HTR-8/SVneo (cell line): ENCODE results near the gene CCZ1.
"Not testable (repeated sequence)": the region's sequence is repeated elsewhere in the genome, so short reads cannot be mapped to it uniquely, and the experiment has no call there.

Experiments used
- DNase-seq: peaks from one replicate; pipeline ENCODE4 v3.0.0; 2011; ENCODE audit warnings: low spot score, mixed read lengths; ENCODE audit not compliant: insufficient read length
- FAIRE-seq: peaks from 2 replicates; lab custom pipeline; 2011; peaks lifted over from hg19 to GRCh38; lab: Jason Lieb, UNC

CCZ1 gene

DNA sequence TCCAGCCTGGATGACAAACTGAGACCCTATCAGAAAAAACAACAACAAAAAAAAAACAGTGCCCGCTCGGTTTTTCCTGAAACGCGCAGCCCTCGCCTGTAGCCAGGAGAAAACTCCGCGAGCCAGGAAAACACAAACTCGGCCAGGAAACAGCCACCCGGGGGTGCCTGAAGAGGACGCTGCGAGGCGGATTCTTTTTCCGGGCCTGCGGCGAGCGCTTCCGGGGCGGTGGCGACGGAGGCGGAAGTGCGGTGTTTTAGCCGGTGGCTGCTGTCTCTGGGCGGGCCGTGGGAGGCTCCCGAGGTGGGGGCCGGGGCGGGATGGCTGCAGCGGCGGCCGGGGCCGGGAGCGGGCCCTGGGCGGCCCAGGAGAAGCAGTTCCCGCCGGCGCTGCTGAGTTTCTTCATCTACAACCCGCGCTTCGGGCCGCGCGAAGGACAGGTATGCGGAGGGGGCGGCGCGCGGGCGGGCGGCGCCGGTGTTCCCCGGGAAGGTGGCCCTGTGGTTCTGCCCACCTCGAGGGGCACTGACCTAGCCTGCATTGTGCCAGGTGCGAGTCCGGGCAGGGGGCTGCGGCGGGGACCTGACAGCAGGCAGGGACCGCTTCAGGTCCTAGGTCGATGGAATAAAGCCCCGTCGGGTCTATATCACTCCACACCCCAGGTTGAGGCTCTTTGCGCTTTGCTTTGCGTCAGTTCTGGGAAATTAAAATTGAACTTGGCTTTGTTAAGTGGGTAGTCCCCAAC lies at the start of gene CCZ1:
Gene CCZ1 (plus strand): TSS at position 254 of the 745 bp plus-strand sequence. CDS start 67 bp downstream, at position 321.
- peak; percentile 33 for FAIRE-seq
- DNase-seq = peak; percentile 56

DNA sequence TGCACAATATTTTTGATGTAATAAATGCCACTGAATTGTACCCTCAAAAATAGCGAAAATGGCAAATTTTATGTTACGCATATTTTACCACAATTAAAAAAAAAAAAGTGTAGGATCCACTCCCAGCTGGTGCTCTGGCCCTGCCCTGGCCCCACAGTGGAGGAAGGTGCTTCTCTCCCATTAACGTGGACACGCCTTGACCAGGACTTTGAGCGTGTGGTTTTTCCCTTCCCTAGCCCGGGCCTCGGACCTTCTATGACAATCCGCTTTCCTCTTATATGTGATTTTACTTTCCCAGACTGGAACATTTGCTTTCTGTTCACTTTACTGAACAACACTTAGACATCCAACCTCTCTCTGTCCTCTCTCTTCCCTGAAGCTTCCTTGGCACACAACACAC lies 47.6 kb upstream of the CCZ1 start:
- FAIRE-seq (no peak), DNase-seq (no peak)

DNA sequence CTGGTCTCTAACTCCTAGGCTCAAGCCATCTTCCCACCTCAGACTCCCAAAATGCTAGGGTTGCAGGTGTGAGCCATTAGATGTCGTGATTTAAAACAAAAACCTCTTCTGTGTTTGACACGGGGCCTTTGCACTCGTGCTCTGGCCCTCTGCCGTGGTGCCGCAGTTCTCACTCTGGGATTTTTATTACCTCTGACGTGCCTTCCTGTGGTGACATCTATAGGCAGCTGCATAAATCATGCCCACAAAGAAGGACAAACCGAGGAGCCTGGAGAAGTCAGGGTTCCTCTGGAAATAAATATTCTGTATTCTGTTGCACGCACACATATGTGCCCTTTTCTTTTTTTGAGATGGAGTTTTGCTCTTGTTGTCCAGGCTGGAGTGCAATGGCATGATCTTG lies 43.8 kb upstream of the CCZ1 start:
- no peak for FAIRE-seq

DNA sequence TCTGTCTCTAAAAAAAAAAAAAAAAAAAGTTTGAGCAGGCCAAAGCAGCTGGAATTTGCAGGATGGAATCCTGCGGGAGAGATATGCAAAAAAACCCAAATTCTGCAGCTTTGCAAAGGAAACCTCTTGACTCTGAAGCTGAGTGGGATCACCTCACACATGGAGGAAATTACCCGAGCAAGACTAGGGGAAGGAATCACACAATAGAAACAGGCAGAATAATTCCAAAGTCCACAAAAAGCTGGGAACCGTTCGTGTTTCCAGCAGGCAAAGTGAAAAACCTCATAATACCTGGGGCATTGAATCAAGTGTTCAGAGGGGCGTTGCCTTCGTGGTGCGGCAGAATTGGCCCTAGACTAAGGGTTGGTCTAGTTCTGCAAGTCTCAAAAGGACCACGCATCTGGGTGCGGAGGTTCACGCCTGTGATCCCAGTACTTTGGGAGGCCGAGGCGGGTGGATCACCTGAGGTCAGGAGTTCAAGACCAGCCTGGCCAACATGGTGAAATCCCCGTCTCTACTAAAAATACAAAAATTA lies 41.4 kb upstream of the CCZ1 start:
- not testable (repeated sequence) for DNase-seq, FAIRE-seq

More for the DNA sequence above, 43.8 kb upstream of the CCZ1 start:
- no peak for DNase-seq

DNA sequence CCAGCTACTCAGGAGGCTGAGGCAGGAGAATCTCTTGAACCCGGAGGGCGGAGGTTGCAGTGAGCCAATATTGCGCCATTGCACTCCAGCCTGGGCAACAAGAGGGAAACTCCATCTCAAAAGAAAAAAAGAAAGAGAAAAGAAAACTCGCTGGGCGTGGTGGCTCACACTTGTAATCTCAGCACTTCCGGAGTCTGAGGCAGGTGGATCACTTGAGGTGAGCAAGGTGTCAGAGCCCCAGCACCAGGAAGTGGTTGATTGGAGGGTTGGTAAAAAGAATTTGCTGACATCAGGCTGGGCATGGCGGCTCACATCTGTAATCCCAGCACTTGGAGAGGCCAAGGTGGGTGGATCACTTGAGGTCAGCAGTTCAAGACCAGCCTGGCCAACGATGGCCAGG lies 40.0 kb upstream of the CCZ1 start:
- FAIRE-seq = not testable (repeated sequence)

DNA sequence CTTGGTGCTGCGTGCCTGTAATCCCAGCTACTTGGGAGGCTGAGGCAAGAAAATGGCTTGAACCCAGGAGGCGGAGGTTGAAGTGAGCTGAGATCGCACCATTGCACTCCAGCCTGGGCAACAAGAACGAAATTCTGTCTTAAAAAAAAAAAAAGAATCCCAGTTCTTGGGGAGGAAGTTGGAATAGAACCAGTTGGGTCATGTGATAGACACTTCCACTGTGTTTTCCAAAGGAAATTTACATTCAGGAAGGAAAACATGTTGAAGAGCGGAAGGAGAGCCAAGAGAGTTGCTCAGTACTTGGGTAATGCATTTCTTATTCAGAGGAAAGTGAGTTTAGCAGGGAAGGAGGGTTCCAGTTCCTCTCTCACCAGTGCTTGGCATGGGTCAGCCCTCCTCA lies 37.3 kb upstream of the CCZ1 start:
- FAIRE-seq, DNase-seq: not testable (repeated sequence)

More for the DNA sequence above, 40.0 kb upstream of the CCZ1 start:
- not testable (repeated sequence) for DNase-seq

DNA sequence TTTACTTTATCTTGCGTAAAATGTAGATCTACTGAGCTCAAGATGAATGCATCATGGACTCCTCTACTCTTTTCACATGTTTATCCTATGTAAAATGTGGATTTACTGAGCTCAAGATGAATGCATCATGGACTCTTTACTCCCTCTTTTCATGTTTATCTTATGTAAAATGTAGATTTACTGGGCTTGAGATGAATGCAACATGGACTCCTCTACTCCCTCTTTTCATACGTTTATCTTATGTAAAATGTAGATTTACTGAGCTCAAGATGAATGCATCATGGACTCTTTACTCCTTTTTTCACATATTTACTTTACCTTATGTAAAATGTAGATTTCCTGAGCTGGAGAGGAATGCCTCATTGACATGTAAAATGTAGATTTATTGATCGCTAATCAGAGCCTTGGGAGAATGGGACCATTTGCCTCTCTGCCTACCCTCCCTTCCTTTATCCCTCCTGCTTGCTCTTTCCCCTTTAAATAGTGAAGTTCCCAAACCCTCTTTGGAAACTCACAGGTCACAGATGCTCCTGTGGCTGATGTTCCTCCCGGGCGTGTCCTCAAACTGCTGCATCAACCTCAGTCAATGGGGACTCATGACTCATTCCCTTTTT lies 35.7 kb upstream of the CCZ1 start:
- not testable (repeated sequence) for FAIRE-seq, DNase-seq

DNA sequence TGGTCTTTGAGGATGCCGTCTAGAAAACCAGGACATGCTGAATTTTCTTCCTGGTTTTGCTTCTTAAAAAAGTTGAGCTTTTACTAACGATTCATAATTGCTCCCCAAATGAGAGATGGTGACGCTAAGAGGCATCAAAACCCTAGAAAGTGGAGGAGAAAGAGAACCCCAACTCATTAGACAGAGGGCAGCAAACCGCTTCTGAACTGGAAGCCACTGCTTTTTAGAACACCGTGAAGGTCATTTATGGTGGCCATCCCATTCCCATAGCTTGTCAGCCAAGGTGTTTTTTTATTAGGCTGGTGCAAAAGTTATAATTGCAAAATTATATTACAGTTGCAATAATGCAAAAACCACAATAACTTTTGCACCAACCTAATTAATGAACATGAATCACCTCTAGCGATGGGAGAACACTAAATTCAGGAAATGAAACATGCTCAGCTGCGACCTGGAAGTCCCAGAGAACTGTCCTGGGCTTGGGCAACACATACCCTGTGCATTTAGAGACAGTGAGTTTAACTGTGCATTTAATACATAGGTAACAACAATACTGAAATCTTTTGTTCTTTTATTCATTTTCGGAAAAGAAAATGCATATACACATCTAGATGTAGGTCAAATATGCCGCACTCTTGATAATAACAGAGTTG lies 33.1 kb upstream of the CCZ1 start:
- DNase-seq, FAIRE-seq: not testable (repeated sequence)

DNA sequence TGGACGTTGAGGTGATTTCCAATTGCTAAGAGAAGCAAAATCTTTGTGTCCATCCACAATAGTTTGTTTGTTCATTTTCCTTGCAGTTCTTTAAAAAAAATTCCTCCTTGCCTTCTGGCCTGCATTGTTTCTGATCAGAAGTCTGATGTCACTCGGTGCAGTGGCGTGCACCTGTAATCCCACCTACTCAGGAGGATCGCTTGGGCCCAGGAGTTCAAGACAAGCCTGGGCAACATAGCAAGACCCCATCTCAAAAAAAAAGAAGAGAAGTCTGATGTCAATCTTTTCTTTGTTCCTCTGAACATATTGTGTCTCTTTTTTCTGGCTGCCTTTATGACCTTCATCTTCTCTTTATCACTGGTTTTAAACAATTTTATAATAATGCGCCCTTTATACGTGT lies 31.5 kb upstream of the CCZ1 start:
- DNase-seq = no peak
- FAIRE-seq = no peak

DNA sequence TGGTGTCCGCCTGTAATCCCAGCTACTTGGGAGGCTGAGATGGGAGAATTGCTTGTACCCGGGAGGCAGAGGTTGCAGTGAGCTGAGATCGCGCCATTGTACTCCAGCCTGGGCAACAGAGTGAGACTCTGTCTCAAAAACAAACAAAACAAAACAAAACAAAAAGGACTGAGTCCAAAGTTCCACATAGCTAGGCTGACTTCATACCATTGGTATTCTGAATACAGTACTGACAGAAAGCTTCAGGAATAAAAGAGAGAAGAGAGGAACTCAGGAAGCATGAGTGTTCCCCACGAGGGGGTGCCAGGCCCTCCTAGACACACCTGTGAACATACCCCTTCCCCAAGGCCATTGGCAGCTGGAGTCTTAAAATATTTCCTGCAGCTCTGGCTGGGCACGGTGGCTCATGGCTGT lies 29.6 kb upstream of the CCZ1 start:
- FAIRE-seq, DNase-seq: not testable (repeated sequence)

DNA sequence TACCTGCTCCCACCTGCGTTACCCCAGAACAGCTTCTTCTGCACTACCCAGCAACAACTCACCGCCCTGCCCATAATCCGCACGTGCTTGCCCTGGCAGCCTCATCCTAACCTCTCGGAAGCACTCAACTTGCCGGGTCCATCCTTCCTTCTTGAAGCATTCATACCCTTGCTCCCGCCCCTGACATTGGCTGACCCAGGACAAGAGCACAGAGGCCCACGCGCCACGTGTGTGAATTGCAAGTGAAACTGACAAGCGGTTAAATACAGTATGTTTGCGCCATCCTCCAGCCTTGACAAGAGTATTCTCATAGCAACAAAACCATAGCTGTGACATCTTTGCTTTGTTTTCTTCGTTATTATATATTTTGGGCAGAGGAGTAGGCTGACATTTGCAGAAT lies 28.8 kb upstream of the CCZ1 start:
- FAIRE-seq (no peak), DNase-seq (no peak)

DNA sequence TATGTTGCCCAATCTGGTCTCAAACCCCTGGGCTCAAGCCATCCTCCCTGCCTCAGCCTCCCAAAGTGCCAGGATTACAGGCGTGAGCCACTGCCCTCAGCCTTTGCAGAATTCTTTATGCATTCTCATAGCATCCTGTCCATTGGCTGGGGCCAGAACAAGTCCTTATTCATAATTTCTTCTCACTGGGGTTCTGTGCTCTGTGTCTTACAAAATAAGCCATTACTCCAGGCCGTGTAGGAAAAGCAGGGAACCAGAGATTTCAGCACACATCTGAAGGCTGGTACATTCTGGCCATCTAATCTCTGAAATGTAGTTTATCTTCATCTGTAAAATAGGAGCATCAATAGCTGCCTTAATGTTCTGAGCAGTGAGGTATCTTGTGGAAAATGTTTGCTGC lies 28.2 kb upstream of the CCZ1 start:
- DNase-seq = no peak
- no peak for FAIRE-seq

DNA sequence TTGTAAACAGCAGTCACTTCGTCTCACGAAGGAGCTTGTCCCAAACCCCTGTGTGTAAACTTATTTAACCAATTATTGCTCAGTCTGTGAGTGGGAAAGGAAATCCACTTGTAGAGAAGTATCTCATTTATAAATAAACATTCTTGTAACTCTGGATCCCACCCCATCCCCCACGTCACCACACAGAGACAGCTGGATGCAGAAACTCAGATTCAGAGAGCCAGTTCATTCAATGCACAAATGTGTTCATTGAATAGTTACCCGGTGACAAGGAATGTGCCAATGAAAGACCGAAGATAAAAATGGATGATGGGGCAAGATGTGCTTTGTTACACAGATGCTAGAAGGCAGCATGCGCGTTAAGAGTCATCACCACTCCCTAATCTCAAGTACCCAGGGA lies 26.2 kb upstream of the CCZ1 start:
- no peak for DNase-seq
- no peak for FAIRE-seq

DNA sequence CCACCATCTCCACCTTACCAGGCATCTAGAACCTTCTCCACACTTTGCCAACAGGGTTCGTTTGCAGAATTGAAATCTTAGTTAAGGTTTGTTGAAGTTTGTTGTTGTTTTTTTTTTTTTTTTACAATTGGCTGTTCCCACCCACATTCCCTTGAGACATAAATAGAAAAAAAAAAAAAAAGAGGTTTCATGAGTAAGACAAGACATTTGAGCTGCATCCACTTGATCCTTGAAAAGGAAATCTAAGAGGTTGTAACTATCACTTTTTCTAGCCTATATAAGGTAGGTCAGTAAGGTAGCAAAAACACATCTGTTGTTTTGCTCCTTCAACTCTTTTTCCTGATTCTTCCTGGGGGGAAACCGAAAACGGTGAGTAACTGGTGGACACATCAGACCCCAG lies 18.9 kb upstream of the CCZ1 start:
- not testable (repeated sequence) for DNase-seq, FAIRE-seq

DNA sequence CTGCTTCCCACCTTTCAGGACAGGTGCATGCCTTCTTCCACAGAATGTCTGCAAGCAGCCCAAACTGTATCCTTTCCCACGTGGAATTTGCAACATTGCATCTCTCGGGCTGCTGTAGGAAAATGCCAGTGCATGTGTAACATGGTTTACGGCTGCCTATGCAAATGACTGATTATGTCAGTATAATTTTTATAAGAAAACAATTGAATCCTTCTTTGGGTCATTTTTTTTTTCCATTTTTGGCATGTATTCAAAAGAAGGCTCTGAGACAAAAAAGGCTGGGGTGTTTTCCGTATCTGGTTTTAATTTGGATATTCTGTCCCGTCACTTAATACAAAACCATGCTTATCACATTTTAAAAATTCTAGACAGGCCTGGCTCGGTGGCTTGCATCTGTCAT lies 18.4 kb upstream of the CCZ1 start:
- DNase-seq, FAIRE-seq: not testable (repeated sequence)

DNA sequence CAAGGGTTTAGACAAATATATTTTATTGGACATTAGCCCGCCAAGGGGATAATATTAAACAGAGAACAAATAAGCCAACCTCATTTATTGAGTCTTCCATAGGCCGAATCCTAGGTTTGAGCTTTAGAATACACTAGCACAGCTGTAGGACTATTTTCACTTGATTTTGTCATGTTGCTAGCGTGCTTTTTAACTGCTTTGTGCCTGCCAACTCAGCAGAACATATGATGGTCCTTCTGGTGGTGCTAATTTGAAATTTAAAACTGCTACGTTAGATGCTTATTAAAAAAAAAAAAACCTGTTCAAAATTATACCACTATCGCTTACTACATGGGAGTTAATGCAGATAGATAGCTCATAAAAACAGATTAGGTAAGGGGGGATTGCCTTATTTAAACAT lies 14.1 kb upstream of the CCZ1 start:
- DNase-seq, FAIRE-seq: not testable (repeated sequence)

DNA sequence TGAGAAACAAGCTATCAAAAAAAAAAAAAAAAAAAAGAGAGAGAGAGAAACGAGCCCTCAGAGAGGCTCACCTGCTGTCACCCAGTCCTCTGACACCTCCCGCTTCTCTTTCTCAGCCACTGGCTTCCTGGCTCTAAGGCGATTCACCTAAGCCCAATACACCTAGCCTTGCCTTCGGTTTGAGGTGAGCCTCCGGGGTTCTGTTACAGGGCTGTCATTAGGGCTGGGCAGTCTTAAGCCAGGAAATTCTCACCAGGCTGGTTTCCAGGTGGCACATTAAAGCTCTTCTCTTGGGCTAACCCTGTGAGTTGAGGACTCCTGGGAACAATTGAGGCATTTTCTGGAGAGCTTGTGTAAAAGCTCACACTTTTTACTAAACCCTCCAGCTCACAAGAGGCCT lies 10.5 kb upstream of the CCZ1 start:
- not testable (repeated sequence) for DNase-seq, FAIRE-seq

DNA sequence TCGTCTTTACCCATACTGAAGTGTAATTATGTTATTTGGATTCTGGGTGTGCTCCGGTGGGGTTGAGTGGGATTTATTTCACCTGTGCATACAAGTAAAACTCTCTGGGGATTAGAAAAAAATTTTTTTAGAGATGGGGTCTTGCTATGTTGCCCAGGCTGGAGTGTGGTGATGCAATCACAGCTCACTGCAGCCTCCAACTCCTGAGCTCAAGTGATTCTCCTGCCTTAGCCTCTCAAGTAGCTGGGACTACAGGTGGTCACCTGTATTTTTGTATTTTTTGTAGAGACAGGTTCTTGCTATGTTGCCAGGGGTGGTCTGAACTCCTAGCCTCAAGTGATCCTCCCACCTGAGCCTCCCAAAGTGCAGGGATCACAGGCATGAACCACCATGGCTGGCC lies 8.3 kb upstream of the CCZ1 start:
- FAIRE-seq, DNase-seq: not testable (repeated sequence)

DNA sequence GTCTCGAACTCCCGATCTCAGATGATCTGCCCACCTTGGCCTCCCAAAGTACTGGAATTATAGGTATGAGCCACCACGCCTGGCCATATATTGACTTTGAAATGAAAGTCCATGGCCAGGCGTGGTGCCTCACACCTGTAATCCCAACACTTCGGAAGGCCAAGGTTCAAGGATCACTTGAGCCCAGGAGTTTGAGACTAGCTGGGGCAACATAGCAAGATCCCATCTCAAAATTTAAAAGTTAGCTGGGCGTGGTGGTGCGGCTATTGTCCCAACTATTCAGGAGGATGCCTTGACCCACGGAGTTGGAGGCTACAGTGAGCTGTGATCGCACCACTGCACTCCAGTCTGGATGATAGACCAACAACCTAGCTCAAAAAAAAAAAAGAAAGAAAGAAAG lies 6.0 kb upstream of the CCZ1 start:
- no peak for FAIRE-seq
- DNase-seq = no peak

DNA sequence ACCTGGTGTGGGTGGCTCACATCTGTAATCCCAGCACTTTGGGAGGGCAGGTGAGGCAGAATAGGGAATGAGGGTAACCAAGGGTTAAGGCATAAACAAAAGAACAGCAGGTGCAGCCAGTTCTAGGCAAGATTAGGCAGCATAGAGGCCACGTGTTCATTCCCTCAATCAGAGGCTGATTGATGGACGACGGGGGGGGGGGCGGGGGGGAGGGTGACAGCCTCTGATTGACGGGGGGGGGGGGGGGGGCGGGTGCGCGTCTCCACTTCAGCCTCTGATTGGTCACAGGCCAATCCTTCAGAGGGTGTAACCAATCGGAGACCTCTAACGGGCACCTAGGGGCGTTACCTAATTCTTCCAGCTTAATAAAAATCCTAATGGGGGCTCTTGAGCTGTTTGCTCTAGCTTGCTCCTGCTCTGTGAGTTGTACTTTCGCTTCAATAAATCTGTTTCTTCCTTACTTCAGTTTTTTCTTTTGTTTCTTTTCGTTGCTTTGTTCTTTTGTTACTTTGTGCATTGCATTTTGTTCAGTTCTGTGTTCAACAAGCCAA lies 1.1 kb upstream of the CCZ1 start:
- DNase-seq, FAIRE-seq: not testable (repeated sequence)
